Erythroblast (primary cell): ENCODE data around the gene PACS2.

Experiments used
- GATA1 ChIP-seq: IDR thresholded peaks from 2 replicates; pipeline ENCODE4 v1.6.1; 2011; ENCODE audit warnings: low read depth, mild to moderate bottlenecking, control low read depth, low read length, moderate library complexity
- POLR2A ChIP-seq: IDR thresholded peaks from 2 replicates; pipeline ENCODE4 v1.6.1; 2011; ENCODE audit warnings: mild to moderate bottlenecking, low read length

- TF ChIP-seq POLR2A (no peak), GATA1 (no peak)
Measured at GRCh38 chr14:105397350-105397931, 82.9 kb downstream of the PACS2 start.
